Measurements from ENCODE around the gene ARID5A. TPM values are rescaled to one million over a fixed set of nuclear protein-coding genes. Genes with fewer than 3 reads are reported as not detected.

The ARID5A gene
- total and polyA plus RNA-seq, 2 of the 13 experiments (the other 11 are each of a cell fraction or from before 2014, with no cell fraction given) = 6.0 to 9.5 TPM

DNA sequence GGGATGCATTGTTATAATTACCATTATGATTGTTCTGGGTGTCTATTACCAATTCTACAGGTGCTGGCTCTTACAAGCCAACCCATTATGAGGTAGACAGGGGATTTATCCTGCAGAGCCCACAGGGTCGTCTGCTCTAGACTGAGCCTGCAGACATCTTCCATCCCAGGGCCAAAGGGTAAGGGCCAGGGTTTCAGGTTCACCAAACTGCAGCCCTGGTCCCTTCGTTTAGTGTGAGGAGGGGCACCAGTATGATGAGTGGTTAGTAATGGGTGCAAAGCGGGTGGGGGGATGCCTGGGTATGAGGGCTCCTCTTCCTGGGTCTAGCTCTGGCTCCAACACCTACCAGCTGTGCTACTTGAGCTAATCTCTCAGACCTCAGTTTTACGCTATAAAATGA is 1.2 kb upstream of the ARID5A start (continued):
- TF ChIP-seq, protein P1, sequence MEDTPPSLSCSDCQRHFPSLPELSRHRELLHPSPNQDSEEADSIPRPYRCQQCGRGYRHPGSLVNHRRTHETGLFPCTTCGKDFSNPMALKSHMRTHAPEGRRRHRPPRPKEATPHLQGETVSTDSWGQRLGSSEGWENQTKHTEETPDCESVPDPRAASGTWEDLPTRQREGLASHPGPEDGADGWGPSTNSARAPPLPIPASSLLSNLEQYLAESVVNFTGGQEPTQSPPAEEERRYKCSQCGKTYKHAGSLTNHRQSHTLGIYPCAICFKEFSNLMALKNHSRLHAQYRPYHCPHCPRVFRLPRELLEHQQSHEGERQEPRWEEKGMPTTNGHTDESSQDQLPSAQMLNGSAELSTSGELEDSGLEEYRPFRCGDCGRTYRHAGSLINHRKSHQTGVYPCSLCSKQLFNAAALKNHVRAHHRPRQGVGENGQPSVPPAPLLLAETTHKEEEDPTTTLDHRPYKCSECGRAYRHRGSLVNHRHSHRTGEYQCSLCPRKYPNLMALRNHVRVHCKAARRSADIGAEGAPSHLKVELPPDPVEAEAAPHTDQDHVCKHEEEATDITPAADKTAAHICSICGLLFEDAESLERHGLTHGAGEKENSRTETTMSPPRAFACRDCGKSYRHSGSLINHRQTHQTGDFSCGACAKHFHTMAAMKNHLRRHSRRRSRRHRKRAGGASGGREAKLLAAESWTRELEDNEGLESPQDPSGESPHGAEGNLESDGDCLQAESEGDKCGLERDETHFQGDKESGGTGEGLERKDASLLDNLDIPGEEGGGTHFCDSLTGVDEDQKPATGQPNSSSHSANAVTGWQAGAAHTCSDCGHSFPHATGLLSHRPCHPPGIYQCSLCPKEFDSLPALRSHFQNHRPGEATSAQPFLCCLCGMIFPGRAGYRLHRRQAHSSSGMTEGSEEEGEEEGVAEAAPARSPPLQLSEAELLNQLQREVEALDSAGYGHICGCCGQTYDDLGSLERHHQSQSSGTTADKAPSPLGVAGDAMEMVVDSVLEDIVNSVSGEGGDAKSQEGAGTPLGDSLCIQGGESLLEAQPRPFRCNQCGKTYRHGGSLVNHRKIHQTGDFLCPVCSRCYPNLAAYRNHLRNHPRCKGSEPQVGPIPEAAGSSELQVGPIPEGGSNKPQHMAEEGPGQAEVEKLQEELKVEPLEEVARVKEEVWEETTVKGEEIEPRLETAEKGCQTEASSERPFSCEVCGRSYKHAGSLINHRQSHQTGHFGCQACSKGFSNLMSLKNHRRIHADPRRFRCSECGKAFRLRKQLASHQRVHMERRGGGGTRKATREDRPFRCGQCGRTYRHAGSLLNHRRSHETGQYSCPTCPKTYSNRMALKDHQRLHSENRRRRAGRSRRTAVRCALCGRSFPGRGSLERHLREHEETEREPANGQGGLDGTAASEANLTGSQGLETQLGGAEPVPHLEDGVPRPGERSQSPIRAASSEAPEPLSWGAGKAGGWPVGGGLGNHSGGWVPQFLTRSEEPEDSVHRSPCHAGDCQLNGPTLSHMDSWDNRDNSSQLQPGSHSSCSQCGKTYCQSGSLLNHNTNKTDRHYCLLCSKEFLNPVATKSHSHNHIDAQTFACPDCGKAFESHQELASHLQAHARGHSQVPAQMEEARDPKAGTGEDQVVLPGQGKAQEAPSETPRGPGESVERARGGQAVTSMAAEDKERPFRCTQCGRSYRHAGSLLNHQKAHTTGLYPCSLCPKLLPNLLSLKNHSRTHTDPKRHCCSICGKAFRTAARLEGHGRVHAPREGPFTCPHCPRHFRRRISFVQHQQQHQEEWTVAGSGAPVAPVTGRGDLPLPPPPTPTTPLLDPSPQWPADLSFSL (CRISPR knock-in tag; IDR thresholded peaks at IDR 0.05) = no peak
- TF ChIP-seq FOXC1 (CRISPR knock-in tag; IDR thresholded peaks at IDR 0.05; ENCODE audit: borderline replicate concordance) (no peak), RXRB (CRISPR knock-in tag; IDR thresholded peaks at IDR 0.05; ENCODE audit: borderline replicate concordance) (no peak), FOXA1 (IDR thresholded peaks at IDR 0.05) (no peak), FOXA1 (CRISPR knock-in tag; IDR thresholded peaks at IDR 0.05) (no peak)
- TF ChIP-seq, protein P2, sequence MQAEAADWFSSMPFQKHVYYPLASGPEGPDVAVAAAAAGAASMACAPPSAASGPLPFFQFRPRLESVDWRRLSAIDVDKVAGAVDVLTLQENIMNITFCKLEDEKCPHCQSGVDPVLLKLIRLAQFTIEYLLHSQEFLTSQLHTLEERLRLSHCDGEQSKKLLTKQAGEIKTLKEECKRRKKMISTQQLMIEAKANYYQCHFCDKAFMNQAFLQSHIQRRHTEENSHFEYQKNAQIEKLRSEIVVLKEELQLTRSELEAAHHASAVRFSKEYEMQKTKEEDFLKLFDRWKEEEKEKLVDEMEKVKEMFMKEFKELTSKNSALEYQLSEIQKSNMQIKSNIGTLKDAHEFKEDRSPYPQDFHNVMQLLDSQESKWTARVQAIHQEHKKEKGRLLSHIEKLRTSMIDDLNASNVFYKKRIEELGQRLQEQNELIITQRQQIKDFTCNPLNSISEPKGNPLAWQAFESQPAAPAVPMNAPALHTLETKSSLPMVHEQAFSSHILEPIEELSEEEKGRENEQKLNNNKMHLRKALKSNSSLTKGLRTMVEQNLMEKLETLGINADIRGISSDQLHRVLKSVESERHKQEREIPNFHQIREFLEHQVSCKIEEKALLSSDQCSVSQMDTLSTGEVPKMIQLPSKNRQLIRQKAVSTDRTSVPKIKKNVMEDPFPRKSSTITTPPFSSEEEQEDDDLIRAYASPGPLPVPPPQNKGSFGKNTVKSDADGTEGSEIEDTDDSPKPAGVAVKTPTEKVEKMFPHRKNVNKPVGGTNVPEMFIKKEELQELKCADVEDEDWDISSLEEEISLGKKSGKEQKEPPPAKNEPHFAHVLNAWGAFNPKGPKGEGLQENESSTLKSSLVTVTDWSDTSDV (CRISPR knock-in tag; IDR thresholded peaks at IDR 0.05) = no peak
